AG09319 (cell line): ENCODE results near the gene CFB.
"Not testable (repeated sequence)": the region's sequence is repeated elsewhere in the genome, so short reads cannot be mapped to it uniquely, and the experiment has no call there.

ENCODE experiments used
- DNase-seq: peaks from one replicate; pipeline ENCODE4 v3.0.0-alpha.2; 2010; ENCODE audit warnings: low read depth; ENCODE audit errors: extremely low read depth
- CTCF ChIP-seq: IDR thresholded peaks from 2 replicates; pipeline ENCODE4 v1.5.1; 2011; ENCODE audit warnings: low read depth, mild to moderate bottlenecking, inconsistent platforms, low read length, moderate library complexity

Gene CFB

GRCh38 chr6:31970604-31971271, 24.8 kb downstream of the CFB start:
- no peak for TF ChIP-seq CTCF
- DNase-seq, result no peak

- TF ChIP-seq CTCF, result no peak
- no peak for DNase-seq
Observed at GRCh38 chr6:31971279-31971992, 25.5 kb downstream of the CFB start.

- peak; percentile 96 for DNase-seq
- no peak for TF ChIP-seq CTCF
Observed at GRCh38 chr6:31971993-31972708, 26.3 kb downstream of the CFB start, which contains the start of gene DXO. Gene DXO (minus strand): TSS chr6:31972138. CDS start chr6:31971675, 463 bp downstream.

- DNase-seq, result no peak
- no peak for TF ChIP-seq CTCF
Observed at GRCh38 chr6:31972709-31973350, 26.9 kb downstream of the CFB start.

- DNase-seq, result not testable (repeated sequence)
Observed at GRCh38 chr6:31976065-31976464, 30.2 kb downstream of the CFB start.

- no peak for DNase-seq
- no peak for TF ChIP-seq CTCF
Observed at GRCh38 chr6:31977816-31978431, 32.0 kb downstream of the CFB start.

- no peak for DNase-seq
Observed at GRCh38 chr6:31978831-31979230, 32.9 kb downstream of the CFB start.

More at GRCh38 chr6:31978831-31979230, 32.9 kb downstream of the CFB start:
- no peak for TF ChIP-seq CTCF
